CD4-positive, alpha-beta T cell treated with Interferon alpha-2 for 1 hour (primary cell): ENCODE results near the gene ATP4B.

Experiments used
- DNase-seq, 2 donors: peaks; one replicate each; pipeline ENCODE4 v3.0.0-alpha.2; 2020 to 2022

The ATP4B gene

DNA sequence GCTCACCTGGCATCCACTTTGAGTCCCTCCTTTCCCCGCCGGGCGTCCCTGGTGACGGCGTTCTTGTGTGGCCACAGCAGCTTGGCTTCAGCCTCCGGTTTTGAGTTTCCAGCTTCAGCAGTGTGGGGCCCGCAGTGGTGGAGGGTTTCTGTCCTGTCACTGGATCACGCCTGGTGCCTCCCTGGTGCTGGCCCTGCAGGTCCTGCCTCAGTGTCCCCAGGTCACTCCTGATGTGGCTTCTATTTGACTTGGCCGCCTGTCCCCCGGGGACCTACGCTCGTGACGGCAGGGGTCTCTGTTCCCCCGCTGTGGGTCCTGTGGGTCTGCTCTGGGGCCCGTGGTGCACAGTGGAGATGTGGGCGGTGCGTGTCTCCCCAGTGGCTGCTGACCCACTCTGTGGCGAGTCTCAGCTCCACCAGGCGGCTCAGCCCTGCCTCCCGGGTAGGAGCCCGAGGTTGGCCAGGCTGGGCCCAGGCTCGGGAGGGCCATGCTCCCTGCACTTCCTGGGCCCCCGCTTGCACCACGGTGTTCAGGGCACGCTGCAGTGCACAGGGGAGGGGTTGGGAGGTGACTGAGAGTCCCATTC lies 1.9 kb downstream of the ATP4B start:
- no peak for DNase-seq

DNA sequence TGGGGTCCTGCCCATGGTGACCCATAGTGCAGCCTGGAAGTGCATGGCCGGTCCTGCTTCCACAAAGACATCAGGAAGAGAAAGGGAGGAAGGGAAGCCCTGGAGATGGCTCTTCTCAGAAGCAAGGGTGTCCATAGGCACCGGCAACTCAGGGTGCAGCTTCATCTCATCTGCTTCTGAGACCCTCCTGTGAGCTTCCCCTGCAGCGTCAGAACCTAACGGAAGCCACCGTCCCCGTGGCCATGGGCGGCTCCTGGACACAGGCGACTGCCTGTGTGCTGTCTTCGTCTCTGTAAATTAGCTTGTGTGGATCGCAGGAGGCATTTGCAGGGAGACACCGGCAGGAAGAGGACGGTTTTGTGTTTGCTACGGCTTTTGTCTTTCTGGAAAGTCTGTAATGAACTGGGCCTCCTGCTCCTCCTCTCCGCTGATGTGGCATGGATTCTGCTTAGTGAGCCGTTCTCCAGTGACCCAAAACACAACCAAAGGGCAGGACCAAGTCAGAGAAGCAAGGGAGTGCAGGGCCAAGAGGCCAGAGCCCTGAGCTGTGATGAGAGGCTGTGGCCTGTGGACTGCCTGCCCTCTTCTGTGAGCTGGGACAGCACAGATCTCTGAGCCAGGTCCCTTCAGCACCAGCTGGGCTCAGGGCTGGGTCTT lies 2.5 kb downstream of the ATP4B start:
- DNase-seq = no peak

GRCh38 chr13:113654591-113655345 lies 3.2 kb downstream of the ATP4B start:
- no peak for DNase-seq

DNA sequence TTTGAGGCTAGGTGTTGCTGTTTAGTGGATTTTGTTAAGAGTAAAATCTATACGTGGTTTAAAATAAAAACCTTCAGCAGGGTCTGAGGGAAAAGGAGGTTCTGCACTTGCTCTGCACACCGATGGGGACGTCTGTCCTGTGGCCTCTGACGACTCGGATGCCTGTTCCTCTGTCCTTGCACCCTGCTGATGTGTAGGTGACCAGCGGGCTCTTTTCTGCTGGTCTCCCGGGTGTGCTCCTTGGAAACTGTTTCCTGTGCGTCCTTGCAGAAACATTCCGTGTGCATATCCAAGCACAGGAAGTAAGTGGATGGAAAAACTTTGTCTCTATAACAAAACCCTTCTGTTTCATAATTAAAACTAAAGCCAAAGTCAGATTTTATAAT lies 3.8 kb downstream of the ATP4B start:
- no peak for DNase-seq

GRCh38 chr13:113653264-113654174 lies 4.5 kb downstream of the ATP4B start:
- DNase-seq = peak in 1 of 2 donors; percentile 19

DNA sequence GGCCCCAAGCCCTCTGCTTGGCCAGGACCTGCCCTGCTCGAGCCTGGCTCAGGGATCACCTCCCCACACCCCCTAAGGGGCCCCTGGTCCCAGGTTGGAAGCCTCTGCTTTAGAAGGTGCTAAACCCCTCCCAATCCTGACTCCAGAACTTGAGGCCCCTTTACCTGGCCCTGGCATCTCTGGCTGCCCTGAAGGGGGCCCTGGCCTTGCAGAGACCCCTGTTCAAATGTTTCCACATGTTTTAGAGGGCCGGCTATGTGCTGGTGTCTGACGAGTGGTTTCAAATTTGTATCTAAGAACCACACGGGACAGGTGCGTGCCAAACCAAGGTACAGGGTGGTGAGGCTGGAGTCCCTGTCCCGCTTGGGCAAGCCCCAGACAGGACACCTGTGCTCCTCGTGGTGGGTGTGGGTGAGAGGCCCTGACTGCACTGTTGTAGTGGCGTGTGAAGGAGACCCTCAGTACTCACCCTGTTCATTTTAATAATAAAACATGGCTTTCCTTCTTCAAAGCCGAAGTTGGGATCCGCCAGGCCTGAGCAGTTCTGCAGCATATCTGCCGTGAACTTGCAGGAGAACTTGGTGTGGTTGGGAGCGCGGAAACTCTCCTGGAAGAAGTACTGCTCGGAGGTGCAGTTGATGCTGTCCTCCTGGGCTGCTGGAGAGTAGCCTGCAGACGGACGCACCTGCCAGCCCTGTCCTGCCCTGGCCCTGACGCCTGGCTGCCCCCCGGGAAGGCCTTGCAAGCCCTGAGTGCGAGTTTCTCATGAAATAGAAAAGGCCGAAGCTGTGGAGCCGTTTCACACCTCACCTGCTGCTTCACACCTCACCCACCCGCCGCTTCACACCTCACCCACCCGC lies 5.4 kb downstream of the ATP4B start:
- no peak for DNase-seq

- DNase-seq = no peak
Measured at GRCh38 chr13:113651511-113652403, 6.2 kb downstream of the ATP4B start.

- DNase-seq = no peak
Measured at GRCh38 chr13:113650731-113651148, 7.3 kb downstream of the ATP4B start.

- no peak for DNase-seq
Measured at GRCh38 chr13:113650275-113650674, 7.7 kb downstream of the ATP4B start.

DNA sequence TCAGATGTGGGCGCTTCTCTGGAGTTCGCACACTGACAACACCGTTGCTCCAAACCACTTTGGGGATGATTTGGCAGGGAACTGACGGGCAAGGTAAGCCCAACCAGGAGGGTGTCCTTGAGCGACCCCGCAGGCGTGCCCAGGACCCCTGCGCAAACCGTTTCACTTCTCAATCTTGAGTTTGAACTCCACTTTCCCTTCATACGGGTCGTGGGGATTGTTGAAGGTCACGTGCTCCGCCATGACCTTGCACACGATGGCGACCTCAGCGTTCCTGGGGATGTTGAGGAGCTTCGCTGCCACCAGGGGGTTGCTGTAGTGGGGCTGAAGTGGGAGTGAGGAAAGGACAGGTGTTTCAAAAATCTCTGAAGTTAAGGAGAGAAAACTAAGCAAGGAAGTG lies 8.8 kb downstream of the ATP4B start:
- DNase-seq = no peak

- DNase-seq = no peak
Measured at GRCh38 chr13:113648216-113648610, 9.8 kb downstream of the ATP4B start.

- no peak for DNase-seq
Measured at GRCh38 chr13:113647351-113648215, 10.4 kb downstream of the ATP4B start.

- DNase-seq = no peak
Measured at GRCh38 chr13:113646921-113647340, 11.1 kb downstream of the ATP4B start.

DNA sequence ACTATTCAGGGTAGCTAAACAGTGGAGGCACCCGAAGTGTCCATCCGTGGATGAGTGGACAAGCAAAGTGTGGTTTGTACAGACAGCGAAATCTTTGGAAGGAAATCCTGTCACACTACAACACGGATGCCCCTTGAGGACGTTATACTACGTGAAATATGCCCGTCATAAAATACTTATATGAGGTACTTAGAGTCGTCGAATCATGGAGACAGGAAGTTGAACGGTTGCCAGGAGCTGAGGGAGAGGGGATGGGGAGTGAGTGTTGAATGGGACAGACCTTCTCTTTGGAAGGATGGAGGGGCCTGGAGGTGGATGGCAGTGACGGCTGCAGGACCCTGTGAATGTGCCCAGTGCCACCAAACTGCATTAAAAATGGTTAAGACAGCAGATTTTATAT lies 11.6 kb downstream of the ATP4B start:
- DNase-seq = no peak

GRCh38 chr13:113645329-113645728 lies 12.7 kb downstream of the ATP4B start:
- no peak for DNase-seq

GRCh38 chr13:113644800-113645199 lies 13.2 kb downstream of the ATP4B start:
- no peak for DNase-seq

GRCh38 chr13:113643593-113643992 lies 14.4 kb downstream of the ATP4B start:
- no peak for DNase-seq

- DNase-seq = no peak
Measured at GRCh38 chr13:113642563-113642962, 15.4 kb downstream of the ATP4B start.

GRCh38 chr13:113641426-113641825 lies 16.6 kb downstream of the ATP4B start:
- DNase-seq = no peak
